ENCODE results near the gene RP2.

The RP2 gene

GRCh38 chrX:46927718-46928117 is 90.9 kb downstream of the RP2 start:
- DNase-seq: no peak

- DNase-seq: no peak
Measured at GRCh38 chrX:46929439-46930261, 92.8 kb downstream of the RP2 start.
